ENCODE results near the gene BCL2L11.

- TF ChIP-seq POLR2AphosphoS5 (IDR thresholded peaks at IDR 0.05; ENCODE audit: low read depth, low read length) (no peak), POLR2A (IDR thresholded peaks at IDR 0.05; ENCODE audit: low read depth, low read length) (no peak), PAX5 (IDR thresholded peaks at IDR 0.05; ENCODE audit: insufficient read depth, low read length, severe bottlenecking) (no peak), SPI1 (IDR thresholded peaks at IDR 0.05; ENCODE audit: low read depth, low read length) (no peak), TAF1 (IDR thresholded peaks at IDR 0.05; ENCODE audit: low read depth, low read length) (no peak)
These were observed 41.3 kb downstream of the BCL2L11 start for GRCh38 chr2:111161971-111162370.

Data from GM12891 (cell line).